Ovary (tissue), 9 donors: ENCODE results near the gene LEMD2. TPM values are rescaled to one million over a fixed set of nuclear protein-coding genes. Genes with fewer than 3 reads are reported as not detected.

Experiments
- DNase-seq, 5 donors: peaks; one replicate each; pipeline ENCODE4 v3.0.0-alpha.2; 2019 to 2020
- H3K27ac ChIP-seq, 2 donors: fragments of 200-600 bp; one replicate each; pipeline versions ENCODE4 v1.5.1 to v1.8.0; 2019 to 2022
- H3K27me3 ChIP-seq: fragments of 200-600 bp; one replicate; pipeline ENCODE4 v1.8.0; 2022
- H3K36me3 ChIP-seq: fragments of 200-600 bp; sonication (generic); one replicate; pipeline ENCODE4 v1.5.1; 2019
- H3K4me1 ChIP-seq: one replicate; pipeline ENCODE4 v1.8.1; 2013; ENCODE audit warnings: mild to moderate bottlenecking, moderate library complexity; ENCODE audit not compliant: insufficient read depth
- H3K4me3 ChIP-seq: fragments of 200-600 bp; sonication (generic); one replicate; pipeline ENCODE4 v1.5.1; 2017
- H3K9me3 ChIP-seq, 2 donors: fragments of 200-600 bp in 1 of 2; sonication (generic) in 1 of 2; one replicate each; pipeline versions ENCODE4 v1.5.1 to v1.8.1; 2013 to 2019; ENCODE audit warnings: mild to moderate bottlenecking in 1 of 2, moderate library complexity in 1 of 2
- CTCF ChIP-seq, 3 donors: fragments of 450-650 bp in 2 of 3; fragments of 200-600 bp in 1 of 3; IDR thresholded peaks; one replicate each; pipeline versions ENCODE4 v1.5.1 to v1.8.0; 2016 to 2022; ENCODE audit warnings: antibody characterized with exemption in 3 of 3, mild to moderate bottlenecking in 1 of 3
- EP300 ChIP-seq: sonication (generic); formaldehyde crosslinking; IDR thresholded peaks from one replicate; pipeline ENCODE4 v1.6.1; 2017; ENCODE audit warnings: antibody characterized with exemption
- POLR2A ChIP-seq: fragments of 450-650 bp; IDR thresholded peaks from one replicate; pipeline ENCODE4 v1.6.1; 2017; ENCODE audit warnings: antibody characterized with exemption, mild to moderate bottlenecking, moderate library complexity
- WGBS, 3 donors: extraction: QIAGEN DNeasy Blood & Tissue Kit in 1 of 3; methylation state at CpG; one replicate each; pipeline versions ENCODE4 v1.1.5 to v1.1.7; 2013 to 2017; 5-methylcytosine and 5-hydroxymethylcytosine counted together
- intact Hi-C, 4 donors: fragments of 100-400 bp; cut with DNase I; formaldehyde crosslinking; loops; one replicate each; pipeline versions ENCODE4 v1.11.0 to v1.15.1; 2022 to 2023
- polyA plus RNA-seq, 2 donors: library from polyadenylated mRNA; stranded (reverse); fragments of 200-250 nt in 1 of 2; fragments of 350-450 nt in 1 of 2; fragmentation: Illumina TruSeq in 1 of 2; extraction: RNeasy Lipid Tissue Mini Kit (QIAGEN cat#74804) in 1 of 2; gene quantifications; one replicate each; pipeline ENCODE4 v1.2.3, GENCODE V29; 2013 to 2014
- total RNA-seq, 7 donors: library from RNA; depleted of rRNA in 2 of 7; stranded (reverse); fragments of >200 nt in 2 of 7; fragmentation: NEBNext Ultra II Directional in 3 of 7; extraction: Animal tissue kit (Norgen Biotek cat#: 25700) in 3 of 7; gene quantifications; one replicate each; pipeline versions ENCODE4 v1.1.0 to v1.2.4, GENCODE V29; 2016 to 2023
- donor health status: DM: no; HTN: no; CAD: no; lungs with moderate emphysema.
- donor health status: DM: no; HTN: no; CAD: no.
- donor health status: Bipolar disorder and iron deficiency.
- donor health status: DM: yes; HTN: yes; CAD: no.
- donor health status: DM: no; HTN: no; CAD: no.
- donor health status: DM: yes; HTN: yes; CAD: no.

The LEMD2 gene
- total and polyA plus RNA-seq, 9 donors: 41.7 to 66.8 (median 56.7) TPM

- Histone ChIP-seq H3K27ac (no peak overlapping the region), H3K36me3 (no peaks in the 10 kb centered on the region), H3K4me1 (no peaks in the 10 kb centered on the region), H3K4me3 (no peak overlapping the region), H3K9me3 (no peaks in the 10 kb centered on the region), H3K27me3 (no peaks in the 10 kb centered on the region)
- intact Hi-C loops: no loop called here
- 78 to 90% (median 89%) methylated on average over 8 to 9 of the region's 9 CpGs for WGBS, 3 donors
- TF ChIP-seq POLR2A (no peak), CTCF (IDR thresholded peaks at IDR 0.05) (no peak), EP300 (no peak)
- DNase-seq: no peak
Measured at GRCh38 chr6:33731751-33732282, 57.1 kb downstream of the LEMD2 start.

- DNase-seq: no peak
- Histone ChIP-seq H3K4me3 (no peak overlapping the region), H3K9me3 (no peaks in the 10 kb centered on the region), H3K4me1 (no peaks in the 10 kb centered on the region), H3K27ac (no peak overlapping the region), H3K27me3 (no peaks in the 10 kb centered on the region), H3K36me3 (no peaks in the 10 kb centered on the region)
- intact Hi-C loops: no loop called here
- WGBS, 3 donors: 69 to 88% (median 83%) methylated on average over 7 of the region's 7 CpGs
- TF ChIP-seq EP300 (no peak), CTCF (IDR thresholded peaks at IDR 0.05) (no peak), POLR2A (no peak)
Measured at GRCh38 chr6:33731035-33731434, 57.9 kb downstream of the LEMD2 start.

- intact Hi-C loops: no loop called here
- Histone ChIP-seq H3K4me1 (no peaks in the 10 kb centered on the region), H3K36me3 (no peaks in the 10 kb centered on the region), H3K27ac (no peak overlapping the region), H3K4me3 (no peak overlapping the region), H3K9me3 (no peaks in the 10 kb centered on the region), H3K27me3 (no peaks in the 10 kb centered on the region)
- DNase-seq: no peak
- TF ChIP-seq EP300 (no peak), CTCF (IDR thresholded peaks at IDR 0.05) (no peak), POLR2A (no peak)
- 60 to 80% (median 70%) methylated on average over 10 of the region's 10 CpGs for WGBS, 3 donors
Measured at GRCh38 chr6:33730611-33731010, 58.3 kb downstream of the LEMD2 start.

GRCh38 chr6:33729059-33729458 lies 59.9 kb downstream of the LEMD2 start:
- Histone ChIP-seq H3K4me3 (no peak overlapping the region), H3K36me3 (no peaks in the 10 kb centered on the region), H3K27me3 (no peaks in the 10 kb centered on the region), H3K27ac (no peak overlapping the region), H3K9me3 (no peaks in the 10 kb centered on the region), H3K4me1 (no peaks in the 10 kb centered on the region)
- no peak for DNase-seq
- intact Hi-C loops: no loop called here
- WGBS, 3 donors: 93 to 98% (median 94%) methylated on average over 6 of the region's 6 CpGs
- TF ChIP-seq CTCF (IDR thresholded peaks at IDR 0.05): no peak
- TF ChIP-seq POLR2A: no peak
- TF ChIP-seq EP300: no peak
